DLD1 (cell line): ENCODE results near the gene LAMA3.

ENCODE experiments used
- in situ Hi-C: cut with HindIII; loops from 2 replicates; pipeline ENCODE4 v1.10.0; 2017; ENCODE audit warnings: low sequenced_read_pairs

Gene LAMA3

GRCh38 chr18:23703987-23704384 lies 14.7 kb downstream of the LAMA3 start:
- in situ Hi-C loops, result loop anchor here (25.0 kb wide), 2 partner anchors 92 to 192 kb away; partner anchors contain the start of gene RMC1

GRCh38 chr18:23704806-23705205 lies 15.6 kb downstream of the LAMA3 start:
- in situ Hi-C loops, result loop anchor here (25.0 kb wide), 2 partner anchors 93 to 193 kb away; partner anchors contain the start of gene RMC1

GRCh38 chr18:23706971-23707640 lies 17.9 kb downstream of the LAMA3 start:
- in situ Hi-C loops, result loop anchor here (25.0 kb wide), 2 partner anchors 95 to 195 kb away; partner anchors contain the start of gene RMC1

- in situ Hi-C loops, result loop anchor here (25.0 kb wide), 2 partner anchors 98 to 198 kb away; partner anchors contain the start of gene RMC1
These were observed 20.8 kb downstream of the LAMA3 start for GRCh38 chr18:23710068-23710527.

- in situ Hi-C loops, result loop anchor here (25.0 kb wide), 2 partner anchors 99 to 199 kb away; partner anchors contain the start of gene RMC1
These were observed 21.7 kb downstream of the LAMA3 start for GRCh38 chr18:23710946-23711345.

GRCh38 chr18:23711426-23711825 lies 22.2 kb downstream of the LAMA3 start:
- in situ Hi-C loops, result loop anchor here (25.0 kb wide), 2 partner anchors 99 to 199 kb away; partner anchors contain the start of gene RMC1

- in situ Hi-C loops, result loop anchor here (25.0 kb wide), 2 partner anchors 100 to 200 kb away; partner anchors contain the start of gene RMC1
These were observed 23.2 kb downstream of the LAMA3 start for GRCh38 chr18:23712445-23712844.

- in situ Hi-C loops, result loop anchor here (25.0 kb wide), 2 partner anchors 102 to 202 kb away; partner anchors contain the start of gene RMC1
These were observed 25.3 kb downstream of the LAMA3 start for GRCh38 chr18:23714576-23714975.

- in situ Hi-C loops, result loop anchor here (25.0 kb wide), 2 partner anchors 104 to 204 kb away; partner anchors contain the start of gene RMC1
These were observed 26.8 kb downstream of the LAMA3 start for GRCh38 chr18:23716079-23716478.

- in situ Hi-C loops, result loop anchor here (25.0 kb wide), 2 partner anchors 104 to 204 kb away; partner anchors contain the start of gene RMC1
These were observed 27.3 kb downstream of the LAMA3 start for GRCh38 chr18:23716516-23716915.

- in situ Hi-C loops, result loop anchor here (25.0 kb wide), 2 partner anchors 105 to 205 kb away; partner anchors contain the start of gene RMC1
These were observed 27.7 kb downstream of the LAMA3 start for GRCh38 chr18:23716966-23717365.

- in situ Hi-C loops, result loop anchor here (25.0 kb wide), 2 partner anchors 106 to 206 kb away; partner anchors contain the start of gene RMC1
These were observed 29.0 kb downstream of the LAMA3 start for GRCh38 chr18:23718243-23718720.

GRCh38 chr18:23718731-23719130 lies 29.5 kb downstream of the LAMA3 start:
- in situ Hi-C loops, result loop anchor here (25.0 kb wide), 2 partner anchors 106 to 206 kb away; partner anchors contain the start of gene RMC1

- in situ Hi-C loops, result loop anchor here (25.0 kb wide), 2 partner anchors 107 to 207 kb away; partner anchors contain the start of gene RMC1
These were observed 30.5 kb downstream of the LAMA3 start for GRCh38 chr18:23719634-23720201.

- in situ Hi-C loops, result loop anchor here (25.0 kb wide), 2 partner anchors 110 to 210 kb away; partner anchors contain the start of gene RMC1
These were observed 32.6 kb downstream of the LAMA3 start for GRCh38 chr18:23721696-23722480.

- in situ Hi-C loops, result loop anchor here (25.0 kb wide), 2 partner anchors 110 to 210 kb away; partner anchors contain the start of gene RMC1
These were observed 33.4 kb downstream of the LAMA3 start for GRCh38 chr18:23722646-23723045.

GRCh38 chr18:23723121-23723520 lies 33.9 kb downstream of the LAMA3 start:
- in situ Hi-C loops, result loop anchor here (25.0 kb wide), 2 partner anchors 111 to 211 kb away; partner anchors contain the start of gene RMC1

- in situ Hi-C loops, result loop anchor here (25.0 kb wide), 2 partner anchors 112 to 212 kb away; partner anchors contain the start of gene RMC1
These were observed 35.4 kb downstream of the LAMA3 start for GRCh38 chr18:23724681-23725080.

- in situ Hi-C loops, result no loop called here
These were observed 36.1 kb downstream of the LAMA3 start for GRCh38 chr18:23725351-23725750.
